ENCODE results near the gene MAB21L4. TPM values are rescaled to one million over a fixed set of nuclear protein-coding genes. Genes with fewer than 3 reads are reported as not detected.

Gene MAB21L4
- polyA plus RNA-seq, 2 of the 4 experiments (the other 2 are of a cell fraction), result not detected

GRCh38 chr2:240875228-240876034 is 20.5 kb downstream of the MAB21L4 start:
- POLR2A ChIA-PET, result no interaction called here

GRCh38 chr2:240874715-240875227 is 21.2 kb downstream of the MAB21L4 start:
- no peak overlapping the region for H3K4me3 ChIP-seq
- ChIA-PET CTCF (interaction anchor here (1.3 to 1.4 kb wide), 2 partner anchors 8 to 23 kb away, joined by 4 to 9 read pairs; no protein-coding TSS in a partner anchor), POLR2A (no interaction called here)
- no peak overlapping the region for H3K4me2 ChIP-seq
- no peaks in the 10 kb centered on the region for H3K9me3 ChIP-seq
- WGBS (ENCODE audit: missing lambda C conversion rate), result 89% methylated on average over 9 of the region's 12 CpGs
- DNase-seq (ENCODE audit: low read depth in 1 of 2, low spot score in 1 of 2), result no peak
- H3K27ac ChIP-seq, result no peak overlapping the region
- no peaks in the 10 kb centered on the region for H3K4me1 ChIP-seq
- no peak for ATAC-seq
- no peak for FAIRE-seq
- TF ChIP-seq MAZ (IDR thresholded peaks at IDR 0.05; ENCODE audit: borderline replicate concordance, low read depth, low read length), result no peak
- no peak for TF ChIP-seq JUNB (IDR thresholded peaks at IDR 0.05)
- no peak for TF ChIP-seq HES2 (IDR thresholded peaks at IDR 0.05)
- no peak for TF ChIP-seq RFX5 (IDR thresholded peaks at IDR 0.05)
- TF ChIP-seq USF2 (IDR thresholded peaks at IDR 0.05), result no peak
- TF ChIP-seq ZSCAN20 (CRISPR knock-in tag; IDR thresholded peaks at IDR 0.05), result no peak
- TF ChIP-seq TFCP2L1 (CRISPR knock-in tag; IDR thresholded peaks at IDR 0.05), result no peak
- TF ChIP-seq HEYL (CRISPR knock-in tag; IDR thresholded peaks at IDR 0.05), result no peak
- no peak for TF ChIP-seq RNF2 (IDR thresholded peaks at IDR 0.05; ENCODE audit: borderline replicate concordance, low read depth)
- no peak for TF ChIP-seq ATOH8 (CRISPR knock-in tag; IDR thresholded peaks at IDR 0.05; ENCODE audit: low read depth)
- TF ChIP-seq E2F6 (IDR thresholded peaks at IDR 0.05; ENCODE audit: borderline replicate concordance, low read depth), result no peak
- TF ChIP-seq MAFK (IDR thresholded peaks at IDR 0.05; ENCODE audit: partially characterized antibody), result no peak
- no peak for TF ChIP-seq CHD2 (IDR thresholded peaks at IDR 0.05; ENCODE audit: low read length, partially characterized antibody)
- TF ChIP-seq GATA3 (IDR thresholded peaks at IDR 0.05; ENCODE audit: borderline replicate concordance), result no peak
- TF ChIP-seq CBX8 (IDR thresholded peaks at IDR 0.05), result no peak
- TF ChIP-seq RAD21 (conservative IDR thresholded peaks at IDR 0.05 in 1 of 2, IDR thresholded peaks at IDR 0.05 in 1 of 2), result no peak
- TF ChIP-seq CEBPB (IDR thresholded peaks at IDR 0.05), result no peak
- TF ChIP-seq SMC3 (IDR thresholded peaks at IDR 0.05), result no peak

More at GRCh38 chr2:240875228-240876034, 20.5 kb downstream of the MAB21L4 start:
- ATAC-seq (no peak), DNase-seq (ENCODE audit: low read depth in 1 of 2, low spot score in 1 of 2) (no peak), FAIRE-seq (no peak)
- Histone ChIP-seq H3K4me1 (no peaks in the 10 kb centered on the region), H3K4me2 (no peak overlapping the region), H3K27ac (no peak overlapping the region), H3K9me3 (no peaks in the 10 kb centered on the region), H3K4me3 (no peak overlapping the region)
- no peak for TF ChIP-seq MAX (IDR thresholded peaks at IDR 0.05)
- no peak for TF ChIP-seq MAFK (IDR thresholded peaks at IDR 0.05; ENCODE audit: partially characterized antibody)
- no peak for TF ChIP-seq FOSB (CRISPR knock-in tag; IDR thresholded peaks at IDR 0.05)
- no peak for TF ChIP-seq ELK1 (IDR thresholded peaks at IDR 0.05; ENCODE audit: low read depth, low read length)
- TF ChIP-seq CHD4 (IDR thresholded peaks at IDR 0.05; ENCODE audit: borderline replicate concordance), result no peak
- no peak for TF ChIP-seq PHF8 (IDR thresholded peaks at IDR 0.05; ENCODE audit: borderline replicate concordance, low read depth)
- no peak for TF ChIP-seq PBX3 (IDR thresholded peaks at IDR 0.05)
- TF ChIP-seq USF2 (IDR thresholded peaks at IDR 0.05), result no peak
- TF ChIP-seq CEBPB (IDR thresholded peaks at IDR 0.05), result no peak
- TF ChIP-seq SREBF2 (IDR thresholded peaks at IDR 0.05), result no peak
- no peak for TF ChIP-seq HOXB13 (CRISPR knock-in tag; IDR thresholded peaks at IDR 0.05; ENCODE audit: low read depth)
- no peak for TF ChIP-seq CBX2 (IDR thresholded peaks at IDR 0.05; ENCODE audit: borderline replicate concordance, low read depth)
- WGBS (ENCODE audit: missing lambda C conversion rate), result 82% methylated on average over 15 of the region's 22 CpGs
- CTCF ChIA-PET, result interaction anchor here (0.5 kb wide), 1 partner anchor 12 kb away, joined by 3 read pairs; no protein-coding TSS in a partner anchor

All from A549 (cell line).